Astrocyte (in vitro differentiated cells and primary cell): ENCODE measurements around the gene FCER1G.

Source experiments
- EZH2 ChIP-seq: IDR thresholded peaks from 2 replicates; pipeline ENCODE4 v1.6.1; 2012; ENCODE audit warnings: mild to moderate bottlenecking, low read length, inconsistent platforms; ENCODE audit not compliant: insufficient read depth
- TF ChIP-seq, protein P1 (sequence below): IDR thresholded peaks from 2 replicates; pipeline ENCODE4 v1.5.1; 2011; ENCODE audit warnings: low read depth, mild to moderate bottlenecking, inconsistent platforms, low read length, moderate library complexity; ENCODE audit not compliant: insufficient read depth

GRCh38 chr1:161260376-161261260 is 45.5 kb downstream of the FCER1G start:
- TF ChIP-seq, protein P1, sequence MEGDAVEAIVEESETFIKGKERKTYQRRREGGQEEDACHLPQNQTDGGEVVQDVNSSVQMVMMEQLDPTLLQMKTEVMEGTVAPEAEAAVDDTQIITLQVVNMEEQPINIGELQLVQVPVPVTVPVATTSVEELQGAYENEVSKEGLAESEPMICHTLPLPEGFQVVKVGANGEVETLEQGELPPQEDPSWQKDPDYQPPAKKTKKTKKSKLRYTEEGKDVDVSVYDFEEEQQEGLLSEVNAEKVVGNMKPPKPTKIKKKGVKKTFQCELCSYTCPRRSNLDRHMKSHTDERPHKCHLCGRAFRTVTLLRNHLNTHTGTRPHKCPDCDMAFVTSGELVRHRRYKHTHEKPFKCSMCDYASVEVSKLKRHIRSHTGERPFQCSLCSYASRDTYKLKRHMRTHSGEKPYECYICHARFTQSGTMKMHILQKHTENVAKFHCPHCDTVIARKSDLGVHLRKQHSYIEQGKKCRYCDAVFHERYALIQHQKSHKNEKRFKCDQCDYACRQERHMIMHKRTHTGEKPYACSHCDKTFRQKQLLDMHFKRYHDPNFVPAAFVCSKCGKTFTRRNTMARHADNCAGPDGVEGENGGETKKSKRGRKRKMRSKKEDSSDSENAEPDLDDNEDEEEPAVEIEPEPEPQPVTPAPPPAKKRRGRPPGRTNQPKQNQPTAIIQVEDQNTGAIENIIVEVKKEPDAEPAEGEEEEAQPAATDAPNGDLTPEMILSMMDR = no peak
- TF ChIP-seq EZH2 = no peak
